GM18867 (cell line): ENCODE results near the gene MAGI2.

Experiments
- ATAC-seq: cut with Tn5 transposase; IDR thresholded peaks from one replicate; pipeline ENCODE4 v1.9.1; 2021; ENCODE audit warnings: mild to moderate bottlenecking, moderate library complexity; ENCODE audit not compliant: unreplicated experiment

Gene MAGI2

GRCh38 chr7:79381921-79382320 lies 71.5 kb downstream of the MAGI2 start:
- ATAC-seq: no peak

- no peak for ATAC-seq
These were observed 76.4 kb downstream of the MAGI2 start for GRCh38 chr7:79377097-79377496.

- no peak for ATAC-seq
These were observed 77.0 kb downstream of the MAGI2 start for GRCh38 chr7:79376299-79377025.

GRCh38 chr7:79361214-79361613 lies 92.3 kb downstream of the MAGI2 start:
- no peak for ATAC-seq

- ATAC-seq: no peak
These were observed 93.6 kb downstream of the MAGI2 start for GRCh38 chr7:79359827-79360226.

GRCh38 chr7:79357101-79357500 lies 96.4 kb downstream of the MAGI2 start:
- no peak for ATAC-seq

GRCh38 chr7:79353720-79354468 lies 99.6 kb downstream of the MAGI2 start:
- no peak for ATAC-seq

GRCh38 chr7:79352323-79352722 lies 101.1 kb downstream of the MAGI2 start:
- ATAC-seq: no peak

- ATAC-seq: no peak
These were observed 106.1 kb downstream of the MAGI2 start for GRCh38 chr7:79347351-79347750.

GRCh38 chr7:79341902-79342301 lies 111.6 kb downstream of the MAGI2 start:
- ATAC-seq: no peak

- ATAC-seq: no peak
These were observed 113.3 kb downstream of the MAGI2 start for GRCh38 chr7:79340212-79340611.

GRCh38 chr7:79339208-79339925 lies 114.1 kb downstream of the MAGI2 start:
- ATAC-seq: no peak

GRCh38 chr7:79337717-79338116 lies 115.8 kb downstream of the MAGI2 start:
- ATAC-seq: no peak

GRCh38 chr7:79334841-79335240 lies 118.6 kb downstream of the MAGI2 start:
- no peak for ATAC-seq

GRCh38 chr7:79334334-79334733 lies 119.1 kb downstream of the MAGI2 start:
- ATAC-seq: no peak

GRCh38 chr7:79332091-79332490 lies 121.4 kb downstream of the MAGI2 start:
- no peak for ATAC-seq

- ATAC-seq: no peak
These were observed 124.0 kb downstream of the MAGI2 start for GRCh38 chr7:79329464-79329863.

GRCh38 chr7:79320741-79321473 lies 132.6 kb downstream of the MAGI2 start:
- no peak for ATAC-seq

GRCh38 chr7:79319369-79319768 lies 134.1 kb downstream of the MAGI2 start:
- ATAC-seq: no peak

- ATAC-seq: no peak
These were observed 135.7 kb downstream of the MAGI2 start for GRCh38 chr7:79317728-79318127.

GRCh38 chr7:79312022-79312421 lies 141.4 kb downstream of the MAGI2 start:
- no peak for ATAC-seq
